ENCODE results near the gene KLHDC8B.
A peak's percentile ranks its signal among the peaks of the same experiment; 100 is the strongest.

KLHDC8B gene

GRCh38 chr3:49171119-49171774, at the start of gene KLHDC8B:
Gene KLHDC8B, plus strand, starts transcription at chr3:49171598. Its CDS starts 1,172 bp downstream, at chr3:49172770.
- peak; percentile 89 for DNase-seq

- DNase-seq: no peak
These were observed 49.4 kb upstream of the KLHDC8B start for GRCh38 chr3:49122022-49122421.

GRCh38 chr3:49122451-49122850, 48.9 kb upstream of the KLHDC8B start:
- no peak for DNase-seq

GRCh38 chr3:49122886-49123545, 48.4 kb upstream of the KLHDC8B start:
- DNase-seq: no peak

GRCh38 chr3:49123687-49124086, 47.7 kb upstream of the KLHDC8B start:
- DNase-seq: no peak

GRCh38 chr3:49124203-49124602, 47.2 kb upstream of the KLHDC8B start:
- DNase-seq: no peak

- DNase-seq: no peak
These were observed 46.3 kb upstream of the KLHDC8B start for GRCh38 chr3:49124991-49125670.

- DNase-seq: no peak
These were observed 40.4 kb upstream of the KLHDC8B start for GRCh38 chr3:49131040-49131439.

- no peak for DNase-seq
These were observed 39.8 kb upstream of the KLHDC8B start for GRCh38 chr3:49131576-49131975.

- DNase-seq: no peak
These were observed 39.3 kb upstream of the KLHDC8B start for GRCh38 chr3:49132073-49132436.

GRCh38 chr3:49132437-49133225, 38.8 kb upstream of the KLHDC8B start, which contains the start of gene LAMB2:
Gene LAMB2, minus strand, starts transcription at chr3:49133050. Its CDS starts 183 bp downstream, at chr3:49132867.
- no peak for DNase-seq

GRCh38 chr3:49133226-49133951, 38.0 kb upstream of the KLHDC8B start:
- DNase-seq: no peak

- DNase-seq: no peak
These were observed 36.7 kb upstream of the KLHDC8B start for GRCh38 chr3:49134471-49135265.

- no peak for DNase-seq
These were observed 35.9 kb upstream of the KLHDC8B start for GRCh38 chr3:49135499-49135898.

- DNase-seq: no peak
These were observed 31.3 kb upstream of the KLHDC8B start for GRCh38 chr3:49140080-49140479.

GRCh38 chr3:49148159-49148558, 23.2 kb upstream of the KLHDC8B start:
- no peak for DNase-seq

- no peak for DNase-seq
These were observed 19.8 kb upstream of the KLHDC8B start for GRCh38 chr3:49151610-49152009.

GRCh38 chr3:49153349-49153912, 18.0 kb upstream of the KLHDC8B start:
- no peak for DNase-seq

GRCh38 chr3:49157289-49157688, 14.1 kb upstream of the KLHDC8B start:
- no peak for DNase-seq

- peak; percentile 49 for DNase-seq
These were observed 13.2 kb upstream of the KLHDC8B start for GRCh38 chr3:49158103-49158709.

GRCh38 chr3:49158792-49159191, 12.6 kb upstream of the KLHDC8B start:
- no peak for DNase-seq

Measured in activated CD4-positive, CD25-positive, alpha-beta regulatory T cell treated with anti-CD3 and anti-CD28 coated beads, Interleukin-2, amount 50 U/mL, for 72 hours (primary cell).